H9 (cell line): ENCODE measurements around the gene JAG1. TPM values are rescaled to one million over a fixed set of nuclear protein-coding genes. Genes with fewer than 3 reads are reported as not detected.

Source experiments
- DNase-seq: peaks from one replicate; pipeline ENCODE4 v3.0.0-alpha.2; 2017
- H2AFZ ChIP-seq: one replicate; pipeline ENCODE4 v1.6.1; 2013; ENCODE audit warnings: mild to moderate bottlenecking, low read length, control low read depth, moderate library complexity
- H2AK5ac ChIP-seq: 2 replicates; pipeline ENCODE4 v1.6.1; 2013; ENCODE audit warnings: low read length, control low read depth, mixed read lengths; ENCODE audit not compliant: insufficient read length
- H2BK120ac ChIP-seq: one replicate; pipeline ENCODE4 v1.6.1; 2013; ENCODE audit warnings: low read depth, mild to moderate bottlenecking, low read length, control low read depth, inconsistent platforms; ENCODE audit not compliant: poor library complexity, severe bottlenecking
- H2BK12ac ChIP-seq: 2 replicates; pipeline ENCODE4 v1.6.1; 2013; ENCODE audit warnings: low read length, control low read depth, mixed read lengths, low read depth; ENCODE audit not compliant: insufficient read length
- H2BK15ac ChIP-seq: 2 replicates; pipeline ENCODE4 v1.6.1; 2013; ENCODE audit warnings: low read depth, low read length, control low read depth
- H2BK20ac ChIP-seq: one replicate; pipeline ENCODE4 v1.6.1; 2013; ENCODE audit warnings: low read depth, mild to moderate bottlenecking, low read length, control low read depth, inconsistent platforms; ENCODE audit not compliant: poor library complexity, severe bottlenecking
- H2BK5ac ChIP-seq: 2 replicates; pipeline ENCODE4 v1.6.1; 2013; ENCODE audit warnings: low read length, control low read depth, mixed read lengths; ENCODE audit not compliant: insufficient read length
- H3K14ac ChIP-seq: 2 replicates; pipeline ENCODE4 v1.6.1; 2013; ENCODE audit warnings: low read length, control low read depth; ENCODE audit not compliant: insufficient read depth
- H3K18ac ChIP-seq: 2 replicates; pipeline ENCODE4 v1.6.1; 2013; ENCODE audit warnings: low read depth, mild to moderate bottlenecking, mixed read lengths, low read length, control low read depth; ENCODE audit not compliant: insufficient read length
- H3K23ac ChIP-seq: 2 replicates; pipeline ENCODE4 v1.6.1; 2013; ENCODE audit warnings: low read length, control low read depth, mixed read lengths, low read depth; ENCODE audit not compliant: insufficient read length
- H3K23me2 ChIP-seq: 2 replicates; pipeline ENCODE4 v1.6.1; 2013; ENCODE audit warnings: low read depth, mild to moderate bottlenecking, mixed read lengths, low read length, control low read depth; ENCODE audit not compliant: insufficient read length, poor library complexity, severe bottlenecking
- H3K27ac ChIP-seq: 2 replicates; pipeline ENCODE4 v1.5.1; 2013; ENCODE audit warnings: low read length, control low read depth, mixed read lengths, low read depth; ENCODE audit not compliant: insufficient read length
- H3K27me3 ChIP-seq: 2 replicates; pipeline ENCODE4 v1.6.1; 2013; ENCODE audit warnings: low read length, control low read depth, inconsistent platforms; ENCODE audit not compliant: insufficient read depth
- H3K4ac ChIP-seq: 2 replicates; pipeline ENCODE4 v1.6.1; 2013; ENCODE audit warnings: low read depth, mild to moderate bottlenecking, control low read depth, inconsistent platforms, low read length, moderate library complexity
- H3K4me1 ChIP-seq: 2 replicates; pipeline ENCODE4 v1.6.1; 2013; ENCODE audit warnings: low read length, control low read depth, inconsistent platforms; ENCODE audit not compliant: insufficient read depth
- H3K4me2 ChIP-seq: 2 replicates; pipeline ENCODE4 v1.6.1; 2013; ENCODE audit warnings: low read length, control low read depth, mixed read lengths; ENCODE audit not compliant: insufficient read length, insufficient read depth
- H3K56ac ChIP-seq: 2 replicates; pipeline ENCODE4 v1.6.1; 2013; ENCODE audit warnings: low read depth, mild to moderate bottlenecking, mixed read lengths, low read length, control low read depth; ENCODE audit not compliant: insufficient read length
- H3K79me1 ChIP-seq: 2 replicates; pipeline ENCODE4 v1.6.1; 2013; ENCODE audit warnings: low read depth, mild to moderate bottlenecking, moderate library complexity, low read length, control low read depth, inconsistent platforms; ENCODE audit not compliant: insufficient read depth, poor library complexity, severe bottlenecking
- H3K79me2 ChIP-seq: 2 replicates; pipeline ENCODE4 v1.6.1; 2013; ENCODE audit warnings: low read length, control low read depth, inconsistent platforms; ENCODE audit not compliant: insufficient read depth
- H3K9ac ChIP-seq: 2 replicates; pipeline ENCODE4 v1.6.1; 2013; ENCODE audit warnings: low read length, control low read depth, mixed read lengths; ENCODE audit not compliant: insufficient read length; ENCODE audit errors: extremely low read depth
- H3K9me3 ChIP-seq: one replicate; pipeline ENCODE4 v1.6.1; 2013; ENCODE audit warnings: low read depth, low read length, inconsistent platforms; ENCODE audit not compliant: control insufficient read depth
- H3T11ph ChIP-seq: one replicate; pipeline ENCODE4 v1.6.1; 2013; ENCODE audit warnings: mild to moderate bottlenecking, low read length, control low read depth, inconsistent platforms
- H4K20me1 ChIP-seq: one replicate; pipeline ENCODE4 v1.6.1; 2013; ENCODE audit not compliant: control insufficient read depth, insufficient read length, insufficient read depth
- H4K5ac ChIP-seq: 2 replicates; pipeline ENCODE4 v1.6.1; 2013; ENCODE audit warnings: low read depth, mild to moderate bottlenecking, mixed read lengths, low read length, control low read depth; ENCODE audit not compliant: insufficient read length
- H4K8ac ChIP-seq: replicated peaks from 2 replicates; pipeline ENCODE4 v1.6.1; 2013; ENCODE audit warnings: low read length, control low read depth, mixed read lengths, low read depth; ENCODE audit not compliant: insufficient read length
- H4K91ac ChIP-seq: 2 replicates; pipeline ENCODE4 v1.6.1; 2013; ENCODE audit warnings: low read depth, mild to moderate bottlenecking, moderate library complexity, mixed read lengths, low read length, control low read depth; ENCODE audit not compliant: insufficient read length
- H3K27ac Mint-ChIP-seq, 3 experiments: 2 replicates in 2 of 3; 3 replicates in 1 of 3; pipeline ENCODE4 v1.8.0; 2020 to 2021; ENCODE audit warnings: mixed read lengths in 3 of 3, mild to moderate bottlenecking in 1 of 3, moderate library complexity in 1 of 3
- H3K27me3 Mint-ChIP-seq: 2 replicates; pipeline ENCODE4 v1.8.0; 2021; ENCODE audit warnings: low read depth, mild to moderate bottlenecking, moderate library complexity, mixed read lengths
- H3K36me3 Mint-ChIP-seq, 3 experiments: 2 replicates in 2 of 3; 3 replicates in 1 of 3; pipeline ENCODE4 v1.8.0; 2020 to 2021; ENCODE audit warnings: low read depth in 3 of 3, mixed read lengths in 3 of 3; ENCODE audit not compliant: insufficient read depth in 1 of 3
- H3K4me1 Mint-ChIP-seq, 2 experiments: 2 replicates each; pipeline ENCODE4 v1.8.0; 2020; ENCODE audit warnings: mixed read lengths in 2 of 2
- H3K4me3 Mint-ChIP-seq, 2 experiments: 2 replicates in 1 of 2; 3 replicates in 1 of 2; pipeline ENCODE4 v1.8.0; 2020 to 2021; ENCODE audit warnings: mild to moderate bottlenecking in 2 of 2, mixed read lengths in 2 of 2, moderate library complexity in 1 of 2
- H3K9me3 Mint-ChIP-seq, 2 experiments: 2 replicates in 1 of 2; 3 replicates in 1 of 2; pipeline ENCODE4 v1.8.0; 2020; ENCODE audit warnings: mild to moderate bottlenecking in 2 of 2, mixed read lengths in 2 of 2, moderate library complexity in 1 of 2
- CTCF ChIP-seq: fragments of 200-600 bp; sonication (generic); conservative IDR thresholded peaks from 3 replicates; pipeline ENCODE4 v1.8.0; 2021; ENCODE audit warnings: antibody characterized with exemption, mild to moderate bottlenecking
- WGBS: extraction: QIAGEN DNeasy Blood & Tissue Kit; methylation state at CpG from one replicate; pipeline ENCODE4 v1.1.7; 2013; ENCODE audit warnings: missing lambda C conversion rate, low lambda C conversion rate, mixed read lengths; ENCODE audit not compliant: insufficient read length; ENCODE audit errors: extremely low coverage; 5-methylcytosine and 5-hydroxymethylcytosine counted together
- total RNA-seq: library from RNA; stranded (reverse); gene quantifications from 2 replicates; pipeline ENCODE4 v1.2.1, GENCODE V29; 2021

Gene JAG1
- total RNA-seq, 1 experiment from 2014 or later = 58.1 TPM

DNA sequence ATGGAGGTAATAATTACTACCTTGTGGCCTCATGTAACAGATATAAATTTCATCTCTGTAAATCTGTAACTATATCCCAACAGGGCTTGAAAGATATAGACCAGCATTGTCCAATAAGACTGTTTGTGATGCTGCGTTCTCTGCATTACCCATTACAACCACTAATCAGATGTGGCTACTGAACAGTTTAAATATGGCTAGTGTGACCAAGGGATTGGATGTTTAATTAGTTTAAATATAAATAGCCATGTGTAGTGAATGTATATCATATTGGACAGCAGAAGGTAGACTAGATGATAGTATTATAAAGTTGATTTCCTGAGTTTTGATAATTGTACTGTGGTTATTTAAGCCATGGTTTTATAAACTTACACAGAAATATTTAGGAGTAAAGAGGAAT, 27.8 kb upstream of the JAG1 start:
- Histone ChIP-seq H3T11ph (no peak overlapping the region), H2AK5ac (no peak overlapping the region), H4K8ac (no peak overlapping the region), H4K91ac (no peak overlapping the region), H2BK15ac (no peak overlapping the region), H4K20me1 (no peaks in the 10 kb centered on the region), H3K27me3 (no peaks in the 10 kb centered on the region), H2AFZ (no peak overlapping the region), H3K4me1 (no peaks in the 10 kb centered on the region), H3K18ac (no peak overlapping the region), H3K9ac (no peak overlapping the region), H3K56ac (no peak overlapping the region), H3K79me1 (no peaks in the 10 kb centered on the region), H2BK120ac (no peak overlapping the region), H3K27ac (no peak overlapping the region), H3K4me2 (no peak overlapping the region), H4K5ac (no peak overlapping the region), H2BK20ac (no peak overlapping the region), H3K79me2 (no peaks in the 10 kb centered on the region), H3K14ac (no peak overlapping the region), H3K23me2 (no peaks in the 10 kb centered on the region), H3K23ac (no peak overlapping the region), H2BK12ac (no peak overlapping the region), H3K9me3 (no peaks in the 10 kb centered on the region), H3K4ac (no peak overlapping the region), H2BK5ac (no peak overlapping the region)
- peaks cover 1% of the 10 kb centered on the region; the same call in 1 of the 2 replicates for H3K27me3 Mint-ChIP-seq
- H3K9me3 Mint-ChIP-seq = peaks cover 2 to 3% of the 10 kb centered on the region in 2 experiments; a peak in 2 of 5 replicates
- no peaks in the 10 kb centered on the region for H3K4me1 Mint-ChIP-seq
- no peak for DNase-seq
- no peak overlapping the region for H3K4me3 Mint-ChIP-seq
- WGBS = no CpG with 5 or more reads among the region's 1 CpG
- H3K36me3 Mint-ChIP-seq = peaks cover 0 to 2% (median 0%) of the 10 kb centered on the region in 3 experiments; a peak in 2 of 7 replicates
- H3K27ac Mint-ChIP-seq = no peak overlapping the region
- peak; percentile 36; the same call in 2 of the 3 replicates for TF ChIP-seq CTCF
